DMS53 (cell line): ENCODE results near the gene MAB21L2.

Experiments used
- DNase-seq: peaks from one replicate; lab custom pipeline; 2025; lab: John Stamatoyannopoulos, UW

MAB21L2 gene

GRCh38 chr4:150577796-150578195 lies 4.2 kb upstream of the MAB21L2 start:
- no peak for DNase-seq

GRCh38 chr4:150578745-150579501 lies 3.0 kb upstream of the MAB21L2 start:
- DNase-seq: peak; percentile 27

GRCh38 chr4:150579551-150580234 lies 2.3 kb upstream of the MAB21L2 start:
- DNase-seq: no peak

- DNase-seq: no peak
Measured at GRCh38 chr4:150580306-150580705, 1.6 kb upstream of the MAB21L2 start.

GRCh38 chr4:150581056-150581605 lies 820 bp upstream of the MAB21L2 start:
- DNase-seq: no peak

- DNase-seq: no peak
Measured at GRCh38 chr4:150581641-150582051, 305 bp upstream of the MAB21L2 start.

- no peak for DNase-seq
Measured at GRCh38 chr4:150582873-150583286, 929 bp downstream of the MAB21L2 start.

GRCh38 chr4:150583287-150584110 lies 1.5 kb downstream of the MAB21L2 start:
- DNase-seq: peak; percentile 2

- no peak for DNase-seq
Measured at GRCh38 chr4:150584111-150584915, 2.4 kb downstream of the MAB21L2 start.

GRCh38 chr4:150585611-150586010 lies 3.7 kb downstream of the MAB21L2 start:
- no peak for DNase-seq

- no peak for DNase-seq
Measured at GRCh38 chr4:150586162-150586810, 4.3 kb downstream of the MAB21L2 start.

GRCh38 chr4:150588316-150588715 lies 6.4 kb downstream of the MAB21L2 start:
- no peak for DNase-seq

- DNase-seq: no peak
Measured at GRCh38 chr4:150589157-150589556, 7.2 kb downstream of the MAB21L2 start.

- DNase-seq: no peak
Measured at GRCh38 chr4:150590631-150591030, 8.7 kb downstream of the MAB21L2 start.

GRCh38 chr4:150591406-150591805 lies 9.5 kb downstream of the MAB21L2 start:
- DNase-seq: peak; percentile 41

GRCh38 chr4:150591904-150592303 lies 10.0 kb downstream of the MAB21L2 start:
- no peak for DNase-seq

GRCh38 chr4:150593996-150594395 lies 12.0 kb downstream of the MAB21L2 start:
- peak; percentile 11 for DNase-seq

- DNase-seq: no peak
Measured at GRCh38 chr4:150598909-150599308, 17.0 kb downstream of the MAB21L2 start.

- DNase-seq: no peak
Measured at GRCh38 chr4:150599547-150599946, 17.6 kb downstream of the MAB21L2 start.

- DNase-seq: no peak
Measured at GRCh38 chr4:150600812-150601445, 19.0 kb downstream of the MAB21L2 start.
